SK-N-MC (cell line): ENCODE measurements around the gene TSHZ1.

ENCODE experiments used
- DNase-seq: peaks from one replicate; pipeline ENCODE4 v3.0.0-alpha.2; 2011; ENCODE audit warnings: low read depth, low spot score
- H3K27ac ChIP-seq: fragments of 200-600 bp; sonication (generic); 2 replicates; pipeline ENCODE4 v1.5.1; 2016; ENCODE audit warnings: mixed run types
- H3K36me3 ChIP-seq: fragments of 200-600 bp; sonication (generic); 2 replicates; pipeline ENCODE4 v1.6.1; 2017; ENCODE audit warnings: antibody characterized with exemption, low read length, mixed read lengths; ENCODE audit not compliant: insufficient read depth
- H3K4me3 ChIP-seq: fragments of 200-600 bp; sonication (generic); 2 replicates; pipeline ENCODE4 v1.5.1; 2016
- H3K9ac ChIP-seq: fragments of 200-600 bp; sonication (generic); 2 replicates; pipeline ENCODE4 v1.8.0; 2017; ENCODE audit warnings: mixed run types, mixed read lengths; ENCODE audit not compliant: insufficient read length
- H3K9me3 ChIP-seq: fragments of 200-600 bp; sonication (generic); 2 replicates; pipeline ENCODE4 v1.6.1; 2017; ENCODE audit warnings: low read depth, mild to moderate bottlenecking, antibody characterized with exemption, low read length, moderate library complexity, mixed read lengths
- EZH2 ChIP-seq: fragments of 200-600 bp; sonication (generic); IDR thresholded peaks from one replicate; pipeline ENCODE4 v1.6.1; 2017; ENCODE audit warnings: antibody characterized with exemption
- FOXP2 ChIP-seq: optimal IDR thresholded peaks from 2 replicates; pipeline ENCODE3; 2011; ENCODE audit warnings: mild to moderate bottlenecking, moderate library complexity; ENCODE audit not compliant: insufficient read depth; ENCODE audit errors: extremely low read length, control extremely low read depth
- POLR2AphosphoS5 ChIP-seq: IDR thresholded peaks from 2 replicates; pipeline ENCODE4 v1.6.1; 2012; ENCODE audit warnings: mild to moderate bottlenecking, low read depth, low read length, borderline replicate concordance

The TSHZ1 gene

DNA sequence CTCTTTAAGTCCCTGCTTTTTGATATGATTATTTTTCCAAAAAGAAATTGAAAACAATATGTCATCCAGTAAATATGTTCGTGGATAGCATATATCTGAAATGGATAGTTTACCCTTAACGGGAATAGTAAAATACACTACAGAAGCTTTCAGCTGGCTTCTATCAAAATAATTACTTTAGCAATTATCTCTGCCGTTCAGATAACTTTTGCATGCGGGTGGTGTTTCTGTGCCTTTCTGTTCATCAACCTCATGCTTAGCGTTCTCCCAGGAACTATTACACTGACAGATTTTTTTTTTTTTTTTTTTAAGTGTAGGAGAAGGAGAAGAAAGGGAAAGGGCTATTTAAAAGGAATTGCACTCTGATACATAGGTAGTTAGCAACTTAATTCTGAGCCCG, 53.6 kb downstream of the TSHZ1 start:
- H3K4me3 ChIP-seq = no peak overlapping the region
- no peak overlapping the region for H3K27ac ChIP-seq
- DNase-seq = no peak
- no peak overlapping the region for H3K9ac ChIP-seq
- H3K9me3 ChIP-seq = no peaks in the 10 kb centered on the region
- H3K36me3 ChIP-seq = no peaks in the 10 kb centered on the region
- TF ChIP-seq POLR2AphosphoS5 (no peak), FOXP2 (no peak), EZH2 (no peak)

GRCh38 chr18:75264926-75265597, 54.5 kb downstream of the TSHZ1 start:
- H3K36me3 ChIP-seq = no peaks in the 10 kb centered on the region
- DNase-seq = no peak
- H3K9ac ChIP-seq = no peak overlapping the region
- TF ChIP-seq EZH2 = no peak
- TF ChIP-seq FOXP2 = no peak
- TF ChIP-seq POLR2AphosphoS5 = no peak
- H3K9me3 ChIP-seq = no peaks in the 10 kb centered on the region
- H3K27ac ChIP-seq = no peak overlapping the region
- no peak overlapping the region for H3K4me3 ChIP-seq

DNA sequence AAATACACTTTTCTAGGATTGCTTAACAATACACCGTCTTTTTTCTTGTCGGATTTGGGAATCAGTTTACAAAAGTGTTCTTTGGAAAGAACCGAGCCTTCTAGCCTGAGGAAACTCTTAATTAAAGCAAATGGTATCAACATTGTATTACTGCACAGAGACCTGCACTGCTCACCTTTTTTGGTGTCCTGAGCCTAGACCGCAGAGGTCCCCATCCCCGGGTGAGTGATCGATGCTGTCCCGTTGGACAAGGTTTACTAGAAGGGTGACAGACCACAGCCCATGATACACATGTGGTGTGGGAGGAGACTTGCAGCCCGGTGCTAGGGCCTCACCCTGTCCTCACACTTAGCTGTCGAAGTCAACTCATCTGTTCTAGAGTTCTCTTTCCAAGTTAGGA, 55.3 kb downstream of the TSHZ1 start:
- Histone ChIP-seq H3K9ac (no peak overlapping the region), H3K36me3 (no peaks in the 10 kb centered on the region), H3K4me3 (no peak overlapping the region), H3K27ac (no peak overlapping the region), H3K9me3 (no peaks in the 10 kb centered on the region)
- DNase-seq = no peak
- TF ChIP-seq EZH2 = no peak
- TF ChIP-seq FOXP2 = no peak

GRCh38 chr18:75267643-75268363, 57.2 kb downstream of the TSHZ1 start:
- Histone ChIP-seq H3K9me3 (no peaks in the 10 kb centered on the region), H3K9ac (no peak overlapping the region), H3K4me3 (no peak overlapping the region), H3K27ac (no peak overlapping the region), H3K36me3 (no peaks in the 10 kb centered on the region)
- TF ChIP-seq FOXP2 (no peak), EZH2 (no peak), POLR2AphosphoS5 (no peak)
- DNase-seq = no peak

- DNase-seq = no peak
- H3K9me3 ChIP-seq = no peaks in the 10 kb centered on the region
- TF ChIP-seq POLR2AphosphoS5 (no peak), FOXP2 (no peak), EZH2 (no peak)
- H3K27ac ChIP-seq = no peak overlapping the region
- no peak overlapping the region for H3K9ac ChIP-seq
- no peak overlapping the region for H3K4me3 ChIP-seq
- no peaks in the 10 kb centered on the region for H3K36me3 ChIP-seq
Observed at GRCh38 chr18:75268364-75268646, 57.7 kb downstream of the TSHZ1 start.

DNA sequence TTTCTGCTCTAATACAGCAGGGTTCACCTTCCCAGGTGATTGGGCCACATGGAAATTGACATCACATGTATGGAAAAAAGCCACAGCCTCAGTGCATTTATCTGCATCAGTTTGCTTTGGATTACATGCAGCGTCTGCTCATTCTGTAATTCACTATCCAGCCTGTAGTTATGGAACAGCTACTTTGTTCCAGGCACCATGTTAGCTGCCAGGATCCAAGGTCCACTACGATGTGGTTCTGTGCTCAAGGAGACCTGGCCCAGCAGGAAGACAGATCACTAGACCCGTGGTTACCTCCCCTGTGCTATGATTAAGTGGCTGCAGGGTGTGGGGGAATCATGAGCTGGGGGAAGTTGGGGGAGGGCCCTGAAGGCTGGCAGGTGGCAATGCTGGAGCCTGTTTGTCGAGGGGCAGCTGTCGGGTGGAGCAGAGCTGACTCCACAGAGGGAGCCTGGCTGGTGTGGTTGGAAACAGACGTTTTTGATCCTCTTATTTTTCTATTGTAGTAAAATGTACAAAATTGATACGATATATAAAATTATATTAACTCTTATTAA, 58.6 kb downstream of the TSHZ1 start:
- H3K4me3 ChIP-seq = no peak overlapping the region
- DNase-seq = no peak

GRCh38 chr18:75269696-75270095, 59.1 kb downstream of the TSHZ1 start:
- DNase-seq = no peak
- H3K4me3 ChIP-seq = no peak overlapping the region
- no peaks in the 10 kb centered on the region for H3K36me3 ChIP-seq
- H3K9me3 ChIP-seq = no peaks in the 10 kb centered on the region
- no peak overlapping the region for H3K27ac ChIP-seq
- no peak overlapping the region for H3K9ac ChIP-seq
- no peak for TF ChIP-seq POLR2AphosphoS5
- TF ChIP-seq EZH2 = no peak
- no peak for TF ChIP-seq FOXP2

More for the DNA sequence above, 58.6 kb downstream of the TSHZ1 start:
- Histone ChIP-seq H3K36me3 (no peaks in the 10 kb centered on the region), H3K27ac (no peak overlapping the region), H3K9me3 (no peaks in the 10 kb centered on the region), H3K9ac (no peak overlapping the region)
- TF ChIP-seq FOXP2 (no peak), POLR2AphosphoS5 (no peak), EZH2 (no peak)

GRCh38 chr18:75271952-75272351, 61.4 kb downstream of the TSHZ1 start:
- no peak for DNase-seq
- Histone ChIP-seq H3K9me3 (no peaks in the 10 kb centered on the region), H3K27ac (no peak overlapping the region), H3K36me3 (no peaks in the 10 kb centered on the region), H3K9ac (no peak overlapping the region), H3K4me3 (no peak overlapping the region)
- TF ChIP-seq EZH2 = no peak

GRCh38 chr18:75273817-75274216, 63.2 kb downstream of the TSHZ1 start:
- no peak for DNase-seq
- no peak for TF ChIP-seq EZH2
- TF ChIP-seq FOXP2 = no peak
- TF ChIP-seq POLR2AphosphoS5 = no peak
- no peak overlapping the region for H3K4me3 ChIP-seq
- H3K9me3 ChIP-seq = no peaks in the 10 kb centered on the region
- no peak overlapping the region for H3K9ac ChIP-seq
- H3K36me3 ChIP-seq = no peaks in the 10 kb centered on the region
- no peak overlapping the region for H3K27ac ChIP-seq
